OCI-LY1 (cell line): ENCODE data around the gene CIDEB.

Experiments
- CTCF ChIP-seq: fragments of 200-600 bp; sonication (generic), shearing (Covaris generic); IDR thresholded peaks from 2 replicates; pipeline ENCODE4 v1.5.1; 2017; ENCODE audit warnings: mild to moderate bottlenecking, antibody characterized with exemption, low read length, moderate library complexity, mixed read lengths
- EZH2 ChIP-seq: fragments of 200-600 bp; sonication (generic), shearing (Covaris generic); IDR thresholded peaks from 2 replicates; pipeline ENCODE4 v1.8.0; 2017; ENCODE audit warnings: borderline replicate concordance, mixed run types, mild to moderate bottlenecking, antibody characterized with exemption, low read length, moderate library complexity, mixed read lengths

DNA sequence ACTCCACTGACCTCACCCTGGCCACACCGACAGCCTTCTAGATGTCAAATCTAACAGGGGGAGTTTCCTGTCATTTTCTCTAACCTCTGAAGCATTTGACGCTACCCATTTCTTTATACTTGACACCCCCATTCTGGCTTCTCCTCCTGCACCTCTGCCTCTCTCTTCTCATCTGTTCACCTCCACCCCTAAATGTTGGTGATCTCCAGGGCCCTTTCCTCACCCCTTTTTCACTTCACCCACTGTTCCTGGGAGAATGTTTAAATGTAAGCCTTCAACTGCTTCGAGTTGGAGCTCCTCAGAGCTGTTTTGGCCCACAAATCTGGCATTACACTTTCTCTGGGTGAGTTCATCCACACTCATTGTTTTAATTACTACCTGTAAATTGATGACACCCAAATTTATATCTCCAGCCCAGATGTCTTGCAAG lies 35.9 kb downstream of the CIDEB start:
- TF ChIP-seq CTCF (no peak), EZH2 (no peak)
